HG03159 (cell line): ENCODE data around the gene VPS39.

Experiments used
- ATAC-seq: cut with Tn5 transposase; IDR thresholded peaks from one replicate; pipeline ENCODE4 v1.9.1; 2021; ENCODE audit warnings: mild to moderate bottlenecking, moderate library complexity; ENCODE audit not compliant: unreplicated experiment

Gene VPS39

GRCh38 chr15:42160136-42160535 is 48.0 kb downstream of the VPS39 start:
- ATAC-seq, result no peak

GRCh38 chr15:42159381-42160015 is 48.6 kb downstream of the VPS39 start:
- ATAC-seq, result no peak

DNA sequence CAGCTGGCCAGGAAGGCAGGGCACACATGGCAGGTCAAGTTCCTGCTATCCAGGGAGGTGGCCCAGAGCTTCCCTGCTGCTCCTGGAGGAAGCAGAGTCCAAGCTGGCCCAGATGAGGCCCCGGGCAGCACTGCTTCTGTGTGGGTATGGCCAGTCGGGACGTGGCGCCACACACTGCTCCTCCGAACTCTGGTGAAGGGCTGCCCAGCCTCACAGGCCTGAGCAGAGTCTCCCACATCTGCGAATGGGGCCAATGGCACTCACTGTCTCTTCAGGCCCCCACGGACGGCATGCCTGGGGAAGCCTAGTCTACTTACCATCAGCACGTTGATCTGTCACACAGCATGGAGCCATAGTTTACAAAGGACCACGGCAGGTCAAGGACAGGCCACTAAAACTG is 49.2 kb downstream of the VPS39 start:
- no peak for ATAC-seq

DNA sequence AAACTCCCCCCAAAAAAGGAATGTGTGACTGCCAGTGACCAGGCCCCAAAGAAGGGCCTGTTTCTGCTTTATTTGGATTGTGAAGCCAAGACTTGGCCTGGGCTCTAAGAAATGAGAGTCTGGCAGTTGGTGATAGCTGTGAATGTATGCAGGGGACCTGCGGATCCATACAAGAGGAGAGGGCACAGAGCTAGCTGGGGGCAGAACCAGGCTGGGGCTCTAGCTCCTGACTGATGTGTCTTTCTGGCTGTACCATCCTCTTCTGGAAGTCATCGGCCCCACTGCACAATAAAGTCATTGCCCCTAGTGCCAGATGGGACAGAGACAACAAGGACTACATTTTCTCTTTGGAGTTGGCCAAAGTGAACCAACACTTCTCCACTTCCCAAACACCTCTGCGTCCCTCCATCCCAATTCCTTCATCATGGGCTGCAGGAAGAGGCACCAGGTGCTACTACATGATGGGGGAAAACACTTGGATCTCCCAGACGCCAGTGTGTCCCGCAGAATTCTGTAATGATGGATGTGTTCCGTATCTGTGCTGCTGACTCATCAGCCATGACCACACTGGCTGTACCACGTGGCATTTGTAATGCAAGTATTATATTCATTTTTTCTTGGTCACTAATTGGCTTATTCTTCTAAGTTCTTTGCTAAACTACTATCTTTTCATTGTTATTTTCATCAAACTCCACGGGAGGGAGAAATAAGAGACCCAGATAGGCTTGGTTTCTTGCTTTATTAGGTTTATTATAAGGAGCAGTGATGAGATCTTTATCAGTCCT is 49.9 kb downstream of the VPS39 start:
- no peak for ATAC-seq

- no peak for ATAC-seq
These were observed 50.7 kb downstream of the VPS39 start for GRCh38 chr15:42157381-42157780.

DNA sequence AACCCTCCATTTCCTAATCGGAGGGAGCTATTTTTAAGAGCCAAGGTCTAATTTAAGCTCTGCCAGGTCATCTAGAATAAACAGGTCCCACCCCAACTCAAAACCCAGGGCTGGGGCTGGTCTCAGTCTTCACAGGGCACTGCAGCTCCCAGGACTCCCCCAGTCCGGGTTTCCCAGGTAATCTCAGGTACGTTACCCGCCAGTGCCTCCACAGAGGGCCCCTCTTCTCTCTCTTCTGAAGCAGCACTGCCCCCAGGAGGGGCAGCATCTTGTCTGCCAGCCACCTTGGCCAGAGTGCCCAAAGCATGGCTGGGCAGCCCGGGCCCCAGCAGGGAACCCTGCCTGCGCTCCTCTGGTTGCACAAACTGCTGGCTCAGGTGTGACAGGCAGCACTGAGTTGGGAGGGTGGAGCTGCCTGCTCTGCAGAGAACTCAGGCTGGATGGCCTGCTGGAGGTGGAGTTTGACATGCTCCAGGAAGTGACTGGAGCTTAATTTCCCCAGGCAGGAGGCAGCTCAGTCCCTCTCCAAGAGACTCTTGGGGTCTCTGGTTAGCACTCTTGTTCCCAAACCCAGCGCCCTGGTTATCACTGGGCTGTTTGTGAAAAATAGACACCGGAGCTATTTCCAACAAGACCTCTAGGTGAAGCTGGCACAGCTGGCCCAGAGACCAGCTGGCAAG is 51.7 kb downstream of the VPS39 start, which contains the start of gene PLA2G4F:
TSS of gene PLA2G4F (minus strand) at position 394 of the 680 bp plus-strand sequence. CDS start at position 307, 87 bp downstream.
- ATAC-seq, result no peak

GRCh38 chr15:42155546-42156242 is 52.4 kb downstream of the VPS39 start:
- no peak for ATAC-seq

DNA sequence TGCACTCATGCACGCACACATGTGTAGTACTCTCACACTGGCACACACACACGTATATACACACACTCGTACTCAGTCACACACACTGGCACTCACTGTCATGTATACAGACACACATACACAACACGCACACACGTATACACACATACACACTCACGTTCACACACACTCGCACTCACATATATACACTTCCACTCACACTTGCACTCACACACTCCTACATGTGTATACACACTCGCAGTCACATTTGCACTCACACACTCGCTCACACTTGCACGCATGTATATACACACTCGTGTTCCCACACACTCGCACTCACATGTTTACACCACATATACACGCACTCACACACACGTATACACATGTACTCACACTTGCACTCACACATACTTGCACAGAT is 53.1 kb downstream of the VPS39 start:
- ATAC-seq, result no peak

DNA sequence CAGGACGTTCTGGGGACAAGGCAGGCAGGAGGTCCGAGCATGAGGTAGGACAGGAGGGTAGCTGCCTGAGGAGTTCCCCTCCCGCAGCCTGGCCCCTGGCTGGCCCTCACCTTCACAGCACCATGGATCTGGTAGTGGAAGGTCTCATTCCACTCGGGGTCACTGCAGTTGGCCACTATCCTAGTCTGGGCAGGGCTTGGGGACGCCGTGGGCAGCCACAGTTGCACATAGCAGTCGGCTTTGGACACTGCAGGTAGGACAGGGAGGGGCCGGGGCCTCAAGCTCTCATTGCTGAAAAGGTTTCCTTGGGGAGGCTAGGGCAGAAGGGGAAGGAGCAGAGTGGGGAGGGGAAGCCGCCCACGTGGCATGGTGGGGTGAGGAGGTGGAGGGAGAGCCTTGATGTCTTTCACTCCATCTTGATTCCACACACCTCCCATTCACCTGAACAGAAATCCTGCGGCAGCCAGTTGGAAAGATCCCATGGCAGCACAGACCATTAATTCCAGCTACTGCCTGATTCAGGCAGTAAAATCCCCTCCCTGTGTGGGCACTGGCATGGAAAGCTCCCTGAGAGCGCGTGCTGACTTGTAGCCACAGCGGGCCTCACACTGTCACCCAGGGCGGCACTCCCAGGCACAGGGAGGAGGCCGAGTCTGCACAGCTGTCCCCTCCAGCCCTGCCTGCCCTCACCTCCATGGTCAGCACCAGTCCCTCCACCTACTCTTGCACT is 53.7 kb downstream of the VPS39 start:
- no peak for ATAC-seq

DNA sequence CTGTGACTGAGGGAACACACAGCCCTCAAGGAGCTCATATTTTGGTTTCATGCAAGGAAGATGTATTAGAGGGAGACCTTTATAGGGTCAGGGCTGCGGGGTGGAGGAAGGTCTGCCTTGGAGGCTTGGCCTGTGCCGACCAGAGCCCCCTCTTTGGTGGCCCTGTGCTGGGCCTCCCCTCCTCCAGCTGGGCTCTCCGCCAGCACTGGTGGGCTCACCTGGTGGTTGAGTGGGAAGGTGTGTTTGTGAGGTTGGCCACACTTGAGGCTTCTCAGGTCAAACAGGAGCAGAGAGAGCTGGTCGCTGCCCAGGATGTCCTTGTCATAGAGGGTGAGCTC is 54.3 kb downstream of the VPS39 start:
- no peak for ATAC-seq

- ATAC-seq, result no peak
These were observed 55.0 kb downstream of the VPS39 start for GRCh38 chr15:42152921-42153698.

DNA sequence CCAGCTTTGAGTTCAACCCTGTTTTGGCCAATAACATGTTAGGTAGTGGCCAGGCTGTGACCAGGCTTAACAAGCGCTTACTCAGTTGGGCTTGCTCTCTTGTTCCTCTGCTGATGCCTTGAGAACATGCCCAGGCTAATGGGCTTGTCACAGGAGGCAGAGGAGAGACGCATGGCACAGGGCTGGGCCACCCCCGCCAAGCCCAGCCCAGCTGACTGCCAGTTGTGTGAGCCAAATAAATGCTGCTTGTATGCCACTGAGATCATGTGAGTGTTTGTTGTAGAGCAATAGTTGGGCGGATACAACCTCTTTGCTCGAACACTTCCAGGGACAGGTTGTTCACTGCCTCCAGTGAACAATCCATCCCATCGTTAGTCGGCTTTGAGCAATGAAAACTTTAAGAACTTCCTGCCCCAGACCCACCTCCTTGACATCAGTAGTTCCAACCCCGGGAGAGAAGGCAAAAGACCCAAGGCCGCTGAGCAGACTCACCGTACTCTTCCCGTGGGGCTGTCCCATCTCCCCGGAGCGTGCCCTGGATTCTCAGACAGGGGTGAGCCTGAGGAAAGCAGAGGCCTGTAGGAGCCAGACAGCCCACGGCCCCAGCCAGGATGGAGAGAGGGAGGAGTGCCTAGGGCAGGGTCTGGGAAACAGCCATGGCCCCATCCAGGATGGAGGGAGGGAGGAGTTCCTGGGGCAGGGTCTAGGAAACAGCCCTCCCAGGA is 55.7 kb downstream of the VPS39 start:
- no peak for ATAC-seq

- ATAC-seq, result no peak
These were observed 56.4 kb downstream of the VPS39 start for GRCh38 chr15:42151736-42152135.

- ATAC-seq, result no peak
These were observed 57.0 kb downstream of the VPS39 start for GRCh38 chr15:42151141-42151561.

- no peak for ATAC-seq
These were observed 57.7 kb downstream of the VPS39 start for GRCh38 chr15:42150219-42150970.

DNA sequence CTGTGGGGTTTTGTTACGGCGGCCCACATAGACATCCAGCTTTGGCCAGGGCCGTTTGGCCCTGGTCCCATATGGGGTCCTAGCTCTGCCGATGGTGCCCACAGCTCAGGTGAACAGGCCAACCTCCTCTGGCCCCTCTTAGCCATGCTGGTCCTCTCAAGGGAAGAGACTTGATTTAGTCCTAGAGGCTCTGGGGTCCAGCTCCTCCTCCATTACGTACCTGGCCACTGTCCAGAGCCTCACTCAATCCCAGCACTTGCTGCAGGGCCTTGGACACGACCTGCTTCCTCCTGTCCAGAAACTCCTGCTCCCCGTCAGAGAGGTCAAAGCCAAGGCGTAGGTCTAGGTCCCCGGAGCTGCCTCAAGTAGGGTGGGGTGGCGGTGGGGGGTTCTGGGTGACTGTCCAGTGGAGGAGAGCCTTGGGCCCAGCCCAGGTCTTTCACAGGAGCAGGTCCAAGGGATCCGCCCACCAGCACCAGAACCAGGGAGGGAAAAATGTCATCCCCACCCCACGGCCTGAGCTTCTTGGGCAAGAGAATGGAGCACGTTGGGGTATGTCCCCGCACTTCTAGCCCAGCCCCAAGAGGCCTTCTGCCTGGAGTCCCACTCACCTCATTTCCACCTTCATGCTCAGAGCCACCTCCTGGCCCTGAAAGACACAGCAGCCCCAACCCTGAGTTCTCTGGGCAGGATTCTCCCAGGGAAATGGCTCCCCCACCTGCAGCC is 58.4 kb downstream of the VPS39 start:
- no peak for ATAC-seq

DNA sequence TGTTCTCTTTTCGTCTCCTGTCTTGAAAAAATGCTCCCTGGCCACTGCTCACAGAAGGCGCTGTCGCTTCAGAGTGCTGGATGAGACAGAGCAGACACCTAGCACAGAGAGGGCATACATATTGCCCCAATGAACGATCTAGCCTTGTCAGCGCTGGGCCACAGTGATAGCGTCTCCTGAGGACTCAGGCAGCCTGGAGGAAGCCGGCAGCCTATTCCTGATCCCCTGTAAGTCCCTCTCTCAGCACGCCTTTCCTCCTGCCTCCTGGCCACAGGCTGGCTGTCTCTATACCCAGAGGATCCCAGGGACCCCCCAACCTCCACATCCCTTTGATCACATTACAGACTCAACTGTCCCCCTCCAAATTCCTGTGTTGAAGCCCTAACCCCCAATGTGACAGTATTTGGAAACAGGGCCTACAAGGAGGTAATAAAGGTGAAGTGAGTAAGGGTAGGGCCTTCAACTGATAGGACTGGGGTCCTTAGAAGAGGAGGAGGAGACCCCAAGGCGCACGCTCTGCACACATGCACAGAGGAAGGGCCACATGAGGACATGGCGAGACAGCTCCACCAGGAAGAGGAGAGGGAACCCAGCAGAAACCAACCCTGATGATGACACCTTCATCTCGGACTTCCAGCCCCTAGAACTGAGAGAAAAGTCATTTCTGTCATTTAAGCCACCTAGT is 59.2 kb downstream of the VPS39 start:
- no peak for ATAC-seq

DNA sequence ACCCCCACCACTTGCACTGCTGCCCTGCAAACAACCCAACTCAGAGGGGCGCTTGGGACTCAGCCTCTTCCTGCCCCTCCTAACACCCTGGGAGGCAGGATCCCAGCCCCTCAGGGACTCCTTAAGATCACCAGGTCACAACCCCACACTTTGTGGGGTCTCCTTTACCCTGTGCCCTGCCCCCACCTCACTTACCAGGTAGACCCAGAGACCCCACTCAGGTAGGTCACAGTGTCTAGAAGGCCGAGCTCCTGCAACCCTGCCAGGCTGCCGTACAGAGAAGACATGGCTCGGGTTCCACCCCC is 60.7 kb downstream of the VPS39 start:
- ATAC-seq, result no peak
